ENCODE results near the gene SMPDL3A. TPM values are rescaled to one million over a fixed set of nuclear protein-coding genes. Genes with fewer than 3 reads are reported as not detected.

Gene SMPDL3A
- total and polyA plus RNA-seq, 2 donors (not counting 1 experiment from before 2014, with no cell fraction given): 0.21 to 2.0 TPM

DNA sequence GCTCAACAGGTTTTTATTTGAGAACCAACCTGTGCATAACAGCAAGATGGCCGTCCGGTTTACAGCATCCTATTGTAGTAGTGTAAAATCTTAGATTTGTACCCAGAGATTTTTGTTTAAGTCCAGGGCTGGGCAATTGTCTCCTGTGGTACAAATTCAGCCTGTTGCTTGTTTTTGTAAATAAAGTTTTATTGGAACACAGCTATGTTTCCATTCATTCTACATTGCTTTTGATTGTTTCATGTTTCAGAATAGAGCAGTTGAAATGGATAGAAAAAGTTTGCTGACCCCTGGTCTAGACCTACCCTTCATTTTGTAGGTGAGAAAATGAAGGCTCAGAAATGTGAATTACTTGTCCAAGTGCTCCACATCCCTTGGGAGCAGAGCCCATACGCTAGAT lies 8.5 kb downstream of the SMPDL3A start:
- no peak overlapping the region for H2AFZ ChIP-seq (ENCODE audit: insufficient read depth, low read depth, low read length, poor library complexity, severe bottlenecking)
- no peaks in the 10 kb centered on the region for H3K36me3 ChIP-seq (replicated peaks in 1 of 2; ENCODE audit: control extremely low read depth in 1 of 2, control insufficient read depth in 1 of 2, extremely low read depth in 1 of 2, insufficient read depth in 2 of 2, low read length in 1 of 2)
- no peak for ATAC-seq (ENCODE audit: low read depth)
- no peak overlapping the region for H3K27ac ChIP-seq (ENCODE audit: low read length in 2 of 2)
- Mint-ChIP-seq H3K4me1 (no peaks in the 10 kb centered on the region), H3K9me3 (ENCODE audit: insufficient read depth) (no peaks in the 10 kb centered on the region), H3K27me3 (no peaks in the 10 kb centered on the region), H3K4me3 (no peak overlapping the region), H3K27ac (no peak overlapping the region)
- H3K79me2 ChIP-seq (ENCODE audit: control insufficient read depth, insufficient read depth, low read length): no peaks in the 10 kb centered on the region
- H3K4me1 ChIP-seq (ENCODE audit: control insufficient read depth in 2 of 2, insufficient read depth in 2 of 2, low read length in 2 of 2): no peaks in the 10 kb centered on the region
- TF ChIP-seq, protein P1, sequence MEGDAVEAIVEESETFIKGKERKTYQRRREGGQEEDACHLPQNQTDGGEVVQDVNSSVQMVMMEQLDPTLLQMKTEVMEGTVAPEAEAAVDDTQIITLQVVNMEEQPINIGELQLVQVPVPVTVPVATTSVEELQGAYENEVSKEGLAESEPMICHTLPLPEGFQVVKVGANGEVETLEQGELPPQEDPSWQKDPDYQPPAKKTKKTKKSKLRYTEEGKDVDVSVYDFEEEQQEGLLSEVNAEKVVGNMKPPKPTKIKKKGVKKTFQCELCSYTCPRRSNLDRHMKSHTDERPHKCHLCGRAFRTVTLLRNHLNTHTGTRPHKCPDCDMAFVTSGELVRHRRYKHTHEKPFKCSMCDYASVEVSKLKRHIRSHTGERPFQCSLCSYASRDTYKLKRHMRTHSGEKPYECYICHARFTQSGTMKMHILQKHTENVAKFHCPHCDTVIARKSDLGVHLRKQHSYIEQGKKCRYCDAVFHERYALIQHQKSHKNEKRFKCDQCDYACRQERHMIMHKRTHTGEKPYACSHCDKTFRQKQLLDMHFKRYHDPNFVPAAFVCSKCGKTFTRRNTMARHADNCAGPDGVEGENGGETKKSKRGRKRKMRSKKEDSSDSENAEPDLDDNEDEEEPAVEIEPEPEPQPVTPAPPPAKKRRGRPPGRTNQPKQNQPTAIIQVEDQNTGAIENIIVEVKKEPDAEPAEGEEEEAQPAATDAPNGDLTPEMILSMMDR (IDR thresholded peaks at IDR 0.05): no peak
- TF ChIP-seq EZH2 (IDR thresholded peaks at IDR 0.05; ENCODE audit: borderline replicate concordance, insufficient read depth, low read depth, low read length, poor library complexity, severe bottlenecking): no peak
- POLR2A ChIA-PET: no interaction called here
- H4K20me1 ChIP-seq (ENCODE audit: control insufficient read depth, insufficient read depth, low read length, poor library complexity, severe bottlenecking): no peaks in the 10 kb centered on the region
- WGBS (ENCODE audit: insufficient coverage): 83% methylated on average over 3 of the region's 3 CpGs
- intact Hi-C loops (cut with micrococcal nuclease): no loop called here
- H3K4me3 ChIP-seq (ENCODE audit: control extremely low read depth in 1 of 5, extremely low read depth in 1 of 5, insufficient read depth in 1 of 5, low read depth in 2 of 5, low read length in 4 of 5): no peak overlapping the region
- DNase-seq: no peak
- CTCF ChIA-PET: interaction anchor here (1.5 kb wide), 1 partner anchor 22 kb away, joined by 3 read pairs; no protein-coding TSS in a partner anchor
- H3K9ac ChIP-seq (ENCODE audit: low read length): no peak overlapping the region
- no peaks in the 10 kb centered on the region for H3K27me3 ChIP-seq (replicated peaks in 1 of 4; ENCODE audit: control extremely low read depth in 1 of 4, control insufficient read depth in 3 of 4, insufficient read depth in 4 of 4, low read length in 3 of 4)
- no peaks in the 10 kb centered on the region for H3K9me3 ChIP-seq (ENCODE audit: control extremely low read depth in 1 of 3, control insufficient read depth in 2 of 3, insufficient read depth in 1 of 3, low read length in 2 of 3)
- H3K4me2 ChIP-seq (replicated peaks; ENCODE audit: low read depth, low read length, poor library complexity, severe bottlenecking): no peak overlapping the region

DNA sequence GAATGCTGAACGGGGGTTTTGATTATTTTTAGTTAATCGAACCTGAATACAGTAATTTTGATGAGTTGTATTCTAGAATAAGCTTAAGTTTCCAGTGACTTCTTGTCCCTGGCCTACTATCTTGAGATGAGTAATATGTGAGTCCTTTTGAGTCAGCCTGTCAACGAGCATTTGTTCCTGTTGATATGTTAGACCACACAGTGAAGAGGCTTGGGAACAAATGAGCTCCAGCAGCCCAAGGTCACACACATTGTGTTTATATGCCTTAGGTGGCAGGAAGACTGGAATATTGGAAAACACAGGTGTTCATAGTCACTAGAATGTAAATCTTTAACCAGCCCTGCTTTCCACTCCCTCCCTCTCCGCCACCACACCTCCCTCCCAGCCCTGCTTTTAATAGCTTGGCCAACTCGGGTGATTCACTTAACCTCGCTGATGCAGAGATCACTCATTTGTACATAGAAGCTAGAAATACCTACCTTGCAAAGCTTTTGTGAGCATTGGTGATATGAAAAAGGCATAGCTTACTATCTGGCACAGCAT lies 9.1 kb downstream of the SMPDL3A start:
- H3K27ac Mint-ChIP-seq: no peak overlapping the region
- Histone ChIP-seq H3K27me3 (replicated peaks in 1 of 4; ENCODE audit: control extremely low read depth in 1 of 4, control insufficient read depth in 3 of 4, insufficient read depth in 4 of 4, low read length in 3 of 4) (no peaks in the 10 kb centered on the region), H3K9ac (ENCODE audit: low read length) (no peak overlapping the region), H4K20me1 (ENCODE audit: control insufficient read depth, insufficient read depth, low read length, poor library complexity, severe bottlenecking) (no peaks in the 10 kb centered on the region), H2AFZ (ENCODE audit: insufficient read depth, low read depth, low read length, poor library complexity, severe bottlenecking) (no peak overlapping the region), H3K36me3 (replicated peaks in 1 of 2; ENCODE audit: control extremely low read depth in 1 of 2, control insufficient read depth in 1 of 2, extremely low read depth in 1 of 2, insufficient read depth in 2 of 2, low read length in 1 of 2) (no peaks in the 10 kb centered on the region), H3K4me2 (replicated peaks; ENCODE audit: low read depth, low read length, poor library complexity, severe bottlenecking) (no peak overlapping the region), H3K4me1 (ENCODE audit: control insufficient read depth in 2 of 2, insufficient read depth in 2 of 2, low read length in 2 of 2) (no peaks in the 10 kb centered on the region), H3K9me3 (ENCODE audit: control extremely low read depth in 1 of 3, control insufficient read depth in 2 of 3, insufficient read depth in 1 of 3, low read length in 2 of 3) (no peaks in the 10 kb centered on the region), H3K27ac (ENCODE audit: low read length in 2 of 2) (no peak overlapping the region), H3K79me2 (ENCODE audit: control insufficient read depth, insufficient read depth, low read length) (no peaks in the 10 kb centered on the region), H3K4me3 (ENCODE audit: control extremely low read depth in 1 of 5, extremely low read depth in 1 of 5, insufficient read depth in 1 of 5, low read depth in 2 of 5, low read length in 4 of 5) (no peak overlapping the region)
- 70% methylated on average over 2 of the region's 6 CpGs for WGBS (ENCODE audit: insufficient coverage)
- H3K27me3 Mint-ChIP-seq: no peaks in the 10 kb centered on the region
- DNase-seq (no peak), ATAC-seq (ENCODE audit: low read depth) (no peak)
- H3K9me3 Mint-ChIP-seq (ENCODE audit: insufficient read depth): no peaks in the 10 kb centered on the region
- no peak overlapping the region for H3K4me3 Mint-ChIP-seq
- CTCF ChIA-PET: interaction anchor here (1.5 kb wide), 1 partner anchor 21 kb away, joined by 3 read pairs; no protein-coding TSS in a partner anchor
- TF ChIP-seq EZH2 (IDR thresholded peaks at IDR 0.05; ENCODE audit: borderline replicate concordance, insufficient read depth, low read depth, low read length, poor library complexity, severe bottlenecking): no peak
- TF ChIP-seq, protein P1 (IDR thresholded peaks at IDR 0.05): no peak
- POLR2A ChIA-PET: no interaction called here
- H3K4me1 Mint-ChIP-seq: no peaks in the 10 kb centered on the region
- intact Hi-C loops (cut with micrococcal nuclease): no loop called here

Data from B cell (primary cell).